IPS-18a (cell line): Measurements from ENCODE around the gene FCHSD2.

ENCODE experiments used
- H3K27ac ChIP-seq: one replicate; pipeline ENCODE4 v1.5.1; 2013; ENCODE audit warnings: low read length
- H3K27me3 ChIP-seq: one replicate; pipeline ENCODE4 v1.6.1; 2013; ENCODE audit warnings: mild to moderate bottlenecking, low read length; ENCODE audit not compliant: control insufficient read depth, insufficient read depth
- H3K36me3 ChIP-seq: one replicate; pipeline ENCODE4 v1.6.1; 2013; ENCODE audit warnings: low read depth, low read length; ENCODE audit not compliant: control insufficient read depth
- H3K4me1 ChIP-seq: one replicate; pipeline ENCODE4 v1.6.1; 2013; ENCODE audit warnings: low read depth, low read length; ENCODE audit not compliant: control insufficient read depth
- H3K4me3 ChIP-seq: one replicate; pipeline ENCODE4 v1.5.1; 2013; ENCODE audit warnings: low read length
- H3K9ac ChIP-seq: one replicate; pipeline ENCODE4 v1.6.1; 2013; ENCODE audit warnings: mild to moderate bottlenecking, low read length, moderate library complexity
- H3K9me3 ChIP-seq: one replicate; pipeline ENCODE4 v1.6.1; 2013; ENCODE audit warnings: low read depth, low read length; ENCODE audit not compliant: control insufficient read depth

Gene FCHSD2

DNA sequence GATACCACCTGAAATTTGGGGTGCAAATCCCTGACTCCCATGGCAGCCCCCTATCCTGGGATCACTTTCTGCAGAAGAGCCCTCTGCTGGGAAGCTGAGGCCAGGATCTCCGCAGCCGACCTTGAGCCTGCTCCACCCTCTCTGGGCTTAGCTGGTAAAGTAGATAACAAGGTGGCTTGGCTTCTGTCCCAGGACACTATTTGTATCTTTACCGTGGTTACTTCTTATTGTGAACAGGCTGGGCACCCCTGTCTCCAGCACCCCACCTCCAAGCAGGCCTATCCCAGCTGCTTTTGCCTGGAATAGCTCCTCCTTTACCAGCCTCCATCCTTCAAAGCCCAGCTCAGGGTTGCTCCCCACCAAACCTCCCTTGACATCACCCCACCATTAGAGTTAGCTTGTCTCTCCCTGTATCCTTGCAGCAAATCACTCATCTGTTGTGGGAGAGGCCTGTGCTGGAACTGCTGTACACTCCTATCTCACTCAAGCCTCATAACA lies 40.8 kb upstream of the FCHSD2 start:
- H3K4me3 ChIP-seq, result no peak overlapping the region
- no peak overlapping the region for H3K27ac ChIP-seq
- no peaks in the 10 kb centered on the region for H3K36me3 ChIP-seq
- no peaks in the 10 kb centered on the region for H3K9me3 ChIP-seq
- H3K27me3 ChIP-seq, result no peaks in the 10 kb centered on the region
- no peak overlapping the region for H3K9ac ChIP-seq
- H3K4me1 ChIP-seq, result no peaks in the 10 kb centered on the region

- no peaks in the 10 kb centered on the region for H3K36me3 ChIP-seq
- H3K27ac ChIP-seq, result no peak overlapping the region
- no peak overlapping the region for H3K9ac ChIP-seq
- no peaks in the 10 kb centered on the region for H3K27me3 ChIP-seq
- H3K9me3 ChIP-seq, result no peaks in the 10 kb centered on the region
- H3K4me1 ChIP-seq, result no peaks in the 10 kb centered on the region
- H3K4me3 ChIP-seq, result no peak overlapping the region
These were observed 36.6 kb upstream of the FCHSD2 start for GRCh38 chr11:73178681-73179080.

DNA sequence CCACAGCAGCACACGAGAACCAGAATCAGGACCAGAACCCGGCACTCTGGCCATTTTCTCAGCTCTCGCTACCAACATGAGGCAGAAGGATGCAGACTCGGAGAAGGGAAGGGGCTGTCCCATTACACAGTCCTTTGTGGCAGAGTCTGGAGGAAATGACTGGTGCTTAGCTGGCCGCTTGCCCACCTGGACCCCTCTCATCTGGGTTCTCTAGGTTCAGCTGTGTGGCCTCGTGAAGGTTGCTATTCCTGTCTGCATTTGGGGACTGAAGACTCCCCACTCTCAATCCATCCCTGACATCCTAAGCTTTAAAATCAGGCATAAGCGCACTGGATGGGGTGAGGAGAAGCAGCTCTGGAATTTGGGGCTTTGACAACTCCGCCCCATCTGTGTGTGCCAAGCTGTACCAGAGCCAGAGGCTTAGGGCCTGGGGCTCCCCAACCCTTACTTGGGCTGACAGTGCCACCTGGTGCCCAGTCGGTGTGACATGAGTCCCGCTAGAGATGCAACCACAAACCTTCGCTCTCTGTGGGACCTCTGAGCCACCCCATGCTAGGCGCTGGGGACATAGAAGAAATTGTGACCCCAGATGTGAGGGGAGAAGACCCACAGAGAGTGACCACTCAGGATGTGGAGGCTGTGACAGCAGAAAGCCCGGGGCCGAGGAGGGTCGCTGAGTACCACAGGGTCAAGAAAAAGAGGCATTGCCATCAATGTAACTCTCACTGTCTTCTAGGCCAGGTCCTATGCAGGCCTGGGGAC lies 35.8 kb upstream of the FCHSD2 start:
- no peak overlapping the region for H3K4me3 ChIP-seq
- no peaks in the 10 kb centered on the region for H3K36me3 ChIP-seq
- no peaks in the 10 kb centered on the region for H3K9me3 ChIP-seq
- H3K27ac ChIP-seq, result no peak overlapping the region
- H3K9ac ChIP-seq, result no peak overlapping the region
- H3K27me3 ChIP-seq, result no peaks in the 10 kb centered on the region
- H3K4me1 ChIP-seq, result no peaks in the 10 kb centered on the region

GRCh38 chr11:73177380-73177777 lies 35.3 kb upstream of the FCHSD2 start:
- H3K9ac ChIP-seq, result no peak overlapping the region
- no peak overlapping the region for H3K4me3 ChIP-seq
- H3K4me1 ChIP-seq, result no peaks in the 10 kb centered on the region
- H3K36me3 ChIP-seq, result no peaks in the 10 kb centered on the region
- H3K9me3 ChIP-seq, result no peaks in the 10 kb centered on the region
- no peak overlapping the region for H3K27ac ChIP-seq
- no peaks in the 10 kb centered on the region for H3K27me3 ChIP-seq

DNA sequence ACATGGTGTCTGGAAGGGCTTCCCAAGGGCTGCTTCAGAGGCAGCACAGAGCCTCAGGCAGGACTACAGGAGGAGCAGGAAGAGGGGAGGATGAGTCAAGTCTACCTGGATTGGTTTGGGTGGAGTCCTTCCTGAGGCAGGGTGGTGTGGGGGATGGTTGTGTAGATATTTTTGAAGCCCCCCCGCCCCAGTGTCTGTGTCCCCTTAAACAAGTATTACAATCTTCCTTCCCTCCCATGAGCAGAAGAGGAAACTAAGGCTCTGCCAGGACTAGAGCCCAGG lies 34.7 kb upstream of the FCHSD2 start:
- H3K27ac ChIP-seq, result no peak overlapping the region
- H3K9me3 ChIP-seq, result no peaks in the 10 kb centered on the region
- no peaks in the 10 kb centered on the region for H3K27me3 ChIP-seq
- no peaks in the 10 kb centered on the region for H3K36me3 ChIP-seq
- H3K9ac ChIP-seq, result no peak overlapping the region
- H3K4me3 ChIP-seq, result no peak overlapping the region
- no peaks in the 10 kb centered on the region for H3K4me1 ChIP-seq

DNA sequence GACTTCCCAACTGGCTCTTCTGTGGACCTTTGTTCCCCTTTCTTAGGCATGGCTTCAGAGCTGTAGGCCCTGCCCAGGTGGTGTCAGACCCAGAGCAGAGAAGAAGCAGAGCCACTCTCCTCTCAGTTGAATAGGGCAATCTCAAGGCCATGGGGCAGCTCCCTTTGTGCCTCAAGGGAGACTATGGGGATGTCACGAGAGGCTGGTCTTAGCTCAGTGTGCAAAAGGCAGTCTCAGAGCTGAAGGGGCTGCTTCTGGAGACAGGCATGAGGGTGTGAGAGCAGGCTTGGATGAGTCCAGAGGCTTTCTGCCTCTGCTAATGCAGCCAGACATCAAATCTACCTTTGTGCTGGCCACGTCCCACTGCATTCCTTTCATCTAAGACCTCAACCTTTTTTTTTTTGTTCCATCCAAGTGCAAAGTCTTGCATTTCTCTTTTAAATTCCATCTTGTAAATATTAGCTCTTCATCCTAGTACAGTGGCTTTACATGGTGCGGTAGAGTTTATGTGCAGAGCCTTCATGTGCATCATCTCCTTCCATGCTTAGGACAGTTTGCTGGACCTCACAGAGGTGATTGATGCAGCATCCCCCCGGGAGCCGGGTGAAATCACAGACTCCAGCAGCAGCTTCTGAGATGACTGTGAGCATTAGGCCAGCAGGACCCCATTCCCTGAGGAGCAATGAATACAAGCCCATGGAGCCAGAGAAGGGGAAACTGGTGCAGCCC lies 34.2 kb upstream of the FCHSD2 start:
- no peak overlapping the region for H3K9ac ChIP-seq
- no peaks in the 10 kb centered on the region for H3K4me1 ChIP-seq
- no peaks in the 10 kb centered on the region for H3K9me3 ChIP-seq
- no peak overlapping the region for H3K27ac ChIP-seq
- no peaks in the 10 kb centered on the region for H3K36me3 ChIP-seq
- no peaks in the 10 kb centered on the region for H3K27me3 ChIP-seq
- no peak overlapping the region for H3K4me3 ChIP-seq

GRCh38 chr11:73175551-73176144 lies 33.5 kb upstream of the FCHSD2 start:
- Histone ChIP-seq H3K9ac (no peak overlapping the region), H3K36me3 (no peaks in the 10 kb centered on the region), H3K4me1 (no peaks in the 10 kb centered on the region), H3K27me3 (no peaks in the 10 kb centered on the region), H3K4me3 (no peak overlapping the region), H3K9me3 (no peaks in the 10 kb centered on the region), H3K27ac (no peak overlapping the region)

GRCh38 chr11:73174495-73174791 lies 32.3 kb upstream of the FCHSD2 start:
- H3K36me3 ChIP-seq, result no peaks in the 10 kb centered on the region
- H3K9ac ChIP-seq, result no peak overlapping the region
- H3K9me3 ChIP-seq, result no peaks in the 10 kb centered on the region
- H3K4me3 ChIP-seq, result no peak overlapping the region
- no peaks in the 10 kb centered on the region for H3K27me3 ChIP-seq
- peaks cover 3% of the 10 kb centered on the region for H3K4me1 ChIP-seq
- no peak overlapping the region for H3K27ac ChIP-seq

DNA sequence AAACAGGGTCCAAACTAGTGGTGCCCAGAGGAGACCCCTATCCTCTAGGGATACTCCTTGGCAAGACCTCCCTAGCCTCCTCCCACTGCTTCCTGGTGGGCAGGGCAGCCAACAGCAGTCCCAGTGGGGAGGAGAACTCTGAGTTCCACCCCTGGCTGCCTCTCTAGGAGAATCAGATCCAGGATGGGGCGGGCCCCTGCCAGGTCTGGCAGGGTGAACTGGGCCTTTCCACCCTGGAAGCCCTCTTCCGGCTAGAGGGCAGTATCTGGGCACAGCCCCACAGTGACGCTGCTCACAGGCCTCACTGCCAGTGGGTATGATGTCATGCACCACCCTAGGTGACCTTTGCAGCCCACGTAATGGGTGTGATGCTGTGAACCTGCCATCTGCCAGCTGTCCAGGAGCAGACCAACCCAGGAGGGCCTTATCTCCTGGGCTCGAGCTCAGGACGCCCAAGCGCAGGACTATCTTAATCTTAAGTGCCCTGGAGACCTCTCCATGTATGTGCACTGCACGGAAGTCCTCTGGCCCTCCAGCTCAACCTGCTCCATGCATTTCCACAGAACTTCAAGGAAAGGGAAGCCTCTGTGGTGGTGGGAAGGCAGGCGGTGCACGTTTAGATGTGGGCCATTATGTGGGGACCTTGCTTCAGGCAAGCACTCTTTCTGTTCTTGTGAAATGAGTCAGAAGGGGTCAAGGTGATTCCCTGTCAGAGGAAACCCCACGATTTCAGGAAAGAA lies 31.8 kb upstream of the FCHSD2 start:
- H3K9ac ChIP-seq, result no peak overlapping the region
- H3K36me3 ChIP-seq, result no peaks in the 10 kb centered on the region
- H3K4me3 ChIP-seq, result no peak overlapping the region
- no peaks in the 10 kb centered on the region for H3K9me3 ChIP-seq
- H3K27me3 ChIP-seq, result no peaks in the 10 kb centered on the region
- peaks cover 9% of the 10 kb centered on the region for H3K4me1 ChIP-seq
- H3K27ac ChIP-seq, result no peak overlapping the region

DNA sequence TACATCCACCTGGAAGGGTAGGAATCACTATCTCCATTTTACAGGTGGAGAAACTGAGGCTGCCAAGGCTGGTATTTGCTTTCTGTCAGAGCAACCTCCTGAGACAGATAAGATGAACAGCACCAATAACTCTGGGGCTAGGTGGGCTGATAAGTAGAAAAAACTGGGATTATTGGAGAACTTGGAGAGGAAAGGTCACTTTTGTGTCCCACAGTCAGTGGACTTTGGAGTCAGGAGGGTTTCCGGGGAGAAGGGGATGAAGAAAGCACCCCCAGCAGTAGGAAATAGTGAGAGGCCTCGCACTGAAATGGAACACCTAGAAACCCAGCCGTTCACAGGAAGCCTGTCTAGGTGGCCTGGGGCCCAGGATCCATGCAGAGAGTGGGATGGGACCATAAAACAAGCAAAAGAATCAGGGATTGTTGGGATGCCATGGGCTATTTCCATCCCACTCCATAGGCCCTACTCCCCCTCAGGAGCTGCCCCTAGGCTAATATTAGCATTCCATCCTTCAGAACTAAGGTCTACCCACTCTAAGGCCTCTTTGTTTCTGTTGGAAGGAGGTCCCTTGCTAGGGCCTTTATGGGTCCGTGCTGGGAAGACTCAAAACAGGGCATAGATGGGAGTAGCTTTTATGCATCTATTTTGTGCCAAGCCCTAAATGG lies 31.0 kb upstream of the FCHSD2 start:
- no peak overlapping the region for H3K4me3 ChIP-seq
- no peak overlapping the region for H3K9ac ChIP-seq
- H3K36me3 ChIP-seq, result no peaks in the 10 kb centered on the region
- H3K9me3 ChIP-seq, result no peaks in the 10 kb centered on the region
- H3K27me3 ChIP-seq, result no peaks in the 10 kb centered on the region
- H3K4me1 ChIP-seq, result peaks cover 11% of the 10 kb centered on the region
- H3K27ac ChIP-seq, result no peak overlapping the region

GRCh38 chr11:73171436-73172161 lies 29.5 kb upstream of the FCHSD2 start:
- Histone ChIP-seq H3K9me3 (no peaks in the 10 kb centered on the region), H3K4me3 (no peak overlapping the region), H3K4me1 (peaks cover 11% of the 10 kb centered on the region), H3K36me3 (no peaks in the 10 kb centered on the region), H3K27me3 (no peaks in the 10 kb centered on the region), H3K9ac (no peak overlapping the region), H3K27ac (no peak overlapping the region)
